ENCODE data around the gene CHAT. TPM values are rescaled to one million over a fixed set of nuclear protein-coding genes. Genes with fewer than 3 reads are reported as not detected.

CHAT gene
- total RNA-seq, 1 donor from 2014 or later = not detected

- peaks cover 57% of the 10 kb centered on the region for H3K27me3 Mint-ChIP-seq (ENCODE audit: low read depth)
- TF ChIP-seq CTCF (IDR thresholded peaks at IDR 0.05; ENCODE audit: unreplicated experiment) = no peak
- no peak overlapping the region for H3K27ac Mint-ChIP-seq
- H3K4me1 Mint-ChIP-seq = no peaks in the 10 kb centered on the region
- DNase-seq (ENCODE audit: low spot score in 2 of 2, unreplicated experiment in 2 of 2) = no peak
- no peaks in the 10 kb centered on the region for H3K36me3 Mint-ChIP-seq
- no peaks in the 10 kb centered on the region for H3K9me3 Mint-ChIP-seq
- no peak overlapping the region for H3K4me3 Mint-ChIP-seq
Observed at GRCh38 chr10:49600046-49600445, 13.8 kb upstream of the CHAT start.

- peaks cover 62% of the 10 kb centered on the region for H3K27me3 Mint-ChIP-seq (ENCODE audit: low read depth)
- no peaks in the 10 kb centered on the region for H3K36me3 Mint-ChIP-seq
- no peak overlapping the region for H3K4me3 Mint-ChIP-seq
- TF ChIP-seq CTCF (IDR thresholded peaks at IDR 0.05; ENCODE audit: unreplicated experiment) = no peak
- peak in 1 of 2 experiments; percentile 14 for DNase-seq (ENCODE audit: low spot score in 2 of 2, unreplicated experiment in 2 of 2)
- H3K27ac Mint-ChIP-seq = no peak overlapping the region
- no peaks in the 10 kb centered on the region for H3K4me1 Mint-ChIP-seq
- H3K9me3 Mint-ChIP-seq = no peaks in the 10 kb centered on the region
Observed at GRCh38 chr10:49600781-49601400, 12.9 kb upstream of the CHAT start.

GRCh38 chr10:49601857-49602256 is 12.0 kb upstream of the CHAT start:
- H3K27me3 Mint-ChIP-seq (ENCODE audit: low read depth) = peaks cover 65% of the 10 kb centered on the region
- no peaks in the 10 kb centered on the region for H3K9me3 Mint-ChIP-seq

GRCh38 chr10:49602380-49603023 is 11.3 kb upstream of the CHAT start:
- Mint-ChIP-seq H3K4me1 (peaks cover 2% of the 10 kb centered on the region), H3K36me3 (no peaks in the 10 kb centered on the region), H3K4me3 (no peak overlapping the region), H3K27ac (no peak overlapping the region), H3K27me3 (ENCODE audit: low read depth) (peaks cover 68% of the 10 kb centered on the region), H3K9me3 (no peaks in the 10 kb centered on the region)
- no peak for TF ChIP-seq CTCF (IDR thresholded peaks at IDR 0.05; ENCODE audit: unreplicated experiment)
- peak in 1 of 2 experiments; percentile 20 for DNase-seq (ENCODE audit: low spot score in 2 of 2, unreplicated experiment in 2 of 2)

More at GRCh38 chr10:49601857-49602256, 12.0 kb upstream of the CHAT start:
- Mint-ChIP-seq H3K4me1 (no peaks in the 10 kb centered on the region), H3K27ac (no peak overlapping the region), H3K36me3 (no peaks in the 10 kb centered on the region), H3K4me3 (no peak overlapping the region)
- DNase-seq (ENCODE audit: low spot score in 2 of 2, unreplicated experiment in 2 of 2) = peak in 1 of 2 experiments; percentile 21
- TF ChIP-seq CTCF (IDR thresholded peaks at IDR 0.05; ENCODE audit: unreplicated experiment) = no peak

GRCh38 chr10:49605216-49605938 is 8.5 kb upstream of the CHAT start:
- peak in 1 of 2 experiments; percentile 16 for DNase-seq (ENCODE audit: low spot score in 2 of 2, unreplicated experiment in 2 of 2)
- H3K36me3 Mint-ChIP-seq = no peaks in the 10 kb centered on the region
- no peak overlapping the region for H3K27ac Mint-ChIP-seq
- peaks cover 6% of the 10 kb centered on the region for H3K4me1 Mint-ChIP-seq
- H3K9me3 Mint-ChIP-seq = no peaks in the 10 kb centered on the region
- H3K4me3 Mint-ChIP-seq = no peak overlapping the region
- H3K27me3 Mint-ChIP-seq (ENCODE audit: low read depth) = peaks cover 88% of the 10 kb centered on the region
- no peak for TF ChIP-seq CTCF (IDR thresholded peaks at IDR 0.05; ENCODE audit: unreplicated experiment)
